PC-3 (cell line): ENCODE measurements around the gene ARHGEF7.

Experiments used
- EZH2 ChIP-seq: fragments of 300-600 bp; sonication (generic); IDR thresholded peaks from one replicate; pipeline ENCODE4 v1.6.1; 2017; ENCODE audit warnings: antibody characterized with exemption, mild to moderate bottlenecking, low read length; ENCODE audit not compliant: unreplicated experiment
- TF ChIP-seq, protein P1 (sequence below): fragments of 300-600 bp; sonication (generic); conservative IDR thresholded peaks from 2 replicates; pipeline ENCODE4 v1.5.1; 2017; ENCODE audit warnings: antibody characterized with exemption, low read depth, mild to moderate bottlenecking, low read length

DNA sequence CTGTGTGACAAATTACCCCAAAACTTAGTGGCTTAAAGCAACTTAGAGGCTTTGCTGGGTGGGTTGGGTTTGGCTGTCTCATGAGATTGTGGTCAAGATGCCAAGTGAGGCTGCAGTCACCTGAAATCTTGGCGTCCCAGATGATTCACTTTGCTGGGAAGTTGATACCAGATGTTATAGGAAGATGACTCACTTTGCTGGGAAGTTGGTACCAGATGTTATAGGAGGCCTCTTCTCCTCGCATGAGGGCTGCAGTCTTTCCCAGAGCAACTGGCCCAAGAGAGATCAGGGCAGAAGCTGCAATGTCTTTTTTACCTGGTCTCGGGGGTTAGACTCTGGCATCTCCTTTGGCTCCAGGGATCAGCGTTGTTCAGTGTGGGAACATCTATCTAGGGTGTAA is 222.1 kb downstream of the ARHGEF7 start:
- no peak for TF ChIP-seq EZH2
- TF ChIP-seq, protein P1, sequence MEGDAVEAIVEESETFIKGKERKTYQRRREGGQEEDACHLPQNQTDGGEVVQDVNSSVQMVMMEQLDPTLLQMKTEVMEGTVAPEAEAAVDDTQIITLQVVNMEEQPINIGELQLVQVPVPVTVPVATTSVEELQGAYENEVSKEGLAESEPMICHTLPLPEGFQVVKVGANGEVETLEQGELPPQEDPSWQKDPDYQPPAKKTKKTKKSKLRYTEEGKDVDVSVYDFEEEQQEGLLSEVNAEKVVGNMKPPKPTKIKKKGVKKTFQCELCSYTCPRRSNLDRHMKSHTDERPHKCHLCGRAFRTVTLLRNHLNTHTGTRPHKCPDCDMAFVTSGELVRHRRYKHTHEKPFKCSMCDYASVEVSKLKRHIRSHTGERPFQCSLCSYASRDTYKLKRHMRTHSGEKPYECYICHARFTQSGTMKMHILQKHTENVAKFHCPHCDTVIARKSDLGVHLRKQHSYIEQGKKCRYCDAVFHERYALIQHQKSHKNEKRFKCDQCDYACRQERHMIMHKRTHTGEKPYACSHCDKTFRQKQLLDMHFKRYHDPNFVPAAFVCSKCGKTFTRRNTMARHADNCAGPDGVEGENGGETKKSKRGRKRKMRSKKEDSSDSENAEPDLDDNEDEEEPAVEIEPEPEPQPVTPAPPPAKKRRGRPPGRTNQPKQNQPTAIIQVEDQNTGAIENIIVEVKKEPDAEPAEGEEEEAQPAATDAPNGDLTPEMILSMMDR, result no peak
